H1 (cell line): ENCODE measurements around the gene CLP1. TPM values are rescaled to one million over a fixed set of nuclear protein-coding genes. Genes with fewer than 3 reads are reported as not detected.

Experiments used
- CTCF ChIA-PET: fragments of 300-600 bp; sonication (Branson Sonifier 250); formaldehyde crosslinking; loops from one replicate; lab custom pipeline; 2021; ENCODE audit not compliant: partially characterized antibody; lab: Charles Lee
- POLR2A ChIA-PET: fragments of 300-600 bp; sonication (Branson Sonifier 250); formaldehyde crosslinking; loops from one replicate; lab custom pipeline; 2021; ENCODE audit warnings: inconsistent platforms; ENCODE audit not compliant: partially characterized antibody; lab: Charles Lee
- DNase-seq, 2 experiments: peaks; one replicate each; pipeline versions ENCODE4 v3.0.0 to v3.0.0-alpha.2; 2010 to 2022; ENCODE audit warnings: low spot score in 2 of 2, low read depth in 1 of 2, mixed read lengths in 1 of 2
- FAIRE-seq: peaks from 2 replicates; lab custom pipeline; 2011; peaks lifted over from hg19 to GRCh38; lab: Jason Lieb, UNC
- H2AFZ ChIP-seq: 2 replicates; pipeline ENCODE4 v1.8.1; 2012; ENCODE audit warnings: low read length, inconsistent platforms
- H2AK5ac ChIP-seq: 2 replicates; pipeline ENCODE4 v1.6.1; 2013; ENCODE audit warnings: low read depth, low read length
- H2BK120ac ChIP-seq: replicated peaks from 2 replicates; pipeline ENCODE3; 2013; ENCODE audit warnings: low read depth, low read length, inconsistent platforms
- H2BK12ac ChIP-seq: 2 replicates; pipeline ENCODE4 v1.6.1; 2013; ENCODE audit warnings: low read depth, low read length
- H2BK15ac ChIP-seq: 2 replicates; pipeline ENCODE4 v1.6.1; 2013; ENCODE audit warnings: low read length
- H2BK20ac ChIP-seq: 2 replicates; pipeline ENCODE4 v1.6.1; 2013; ENCODE audit warnings: low read length
- H2BK5ac ChIP-seq: 2 replicates; pipeline ENCODE4 v1.6.1; 2013; ENCODE audit warnings: low read depth, low read length
- H3K14ac ChIP-seq: 2 replicates; pipeline ENCODE4 v1.6.1; 2013; ENCODE audit warnings: inconsistent platforms; ENCODE audit not compliant: insufficient read length
- H3K18ac ChIP-seq: 2 replicates; pipeline ENCODE4 v1.6.1; 2013; ENCODE audit warnings: low read length; ENCODE audit errors: extremely low read depth
- H3K23ac ChIP-seq: 2 replicates; pipeline ENCODE4 v1.6.1; 2013; ENCODE audit warnings: inconsistent platforms; ENCODE audit not compliant: insufficient read length
- H3K23me2 ChIP-seq: 2 replicates; pipeline ENCODE4 v1.6.1; 2013; ENCODE audit warnings: low read depth, low read length
- H3K27ac ChIP-seq: 2 replicates; pipeline ENCODE4 v1.6.1; 2011; ENCODE audit warnings: low read depth, low read length, inconsistent platforms
- H3K27me3 ChIP-seq, 4 experiments: replicated peaks in 1 of 4; 1 replicate in 1 of 4; 2 replicates in 3 of 4; pipeline versions ENCODE4 v1.6.1 to v1.8.1; 2011 to 2013; ENCODE audit warnings: low read length in 3 of 4, mild to moderate bottlenecking in 3 of 4, inconsistent platforms in 2 of 4, mixed read lengths in 2 of 4, moderate library complexity in 1 of 4; ENCODE audit not compliant: control insufficient read depth in 3 of 4, insufficient read depth in 3 of 4; ENCODE audit errors: extremely low read depth in 1 of 4
- H3K36me3 ChIP-seq, 4 experiments: 2 replicates each; pipeline versions ENCODE4 v1.6.1 to v1.8.1; 2011 to 2013; ENCODE audit warnings: mild to moderate bottlenecking in 4 of 4, low read length in 3 of 4, moderate library complexity in 2 of 4, control low read depth in 1 of 4, inconsistent platforms in 1 of 4; ENCODE audit not compliant: insufficient read depth in 4 of 4, control insufficient read depth in 2 of 4
- H3K4ac ChIP-seq: replicated peaks from 2 replicates; pipeline ENCODE3; 2013; ENCODE audit warnings: low read length, low read depth, mixed read lengths, inconsistent platforms; ENCODE audit not compliant: insufficient read length
- H3K4me1 ChIP-seq, 4 experiments: replicated peaks in 1 of 4; 1 replicate in 1 of 4; 2 replicates in 3 of 4; pipeline versions ENCODE4 v1.6.1 to v1.8.1; 2011 to 2013; ENCODE audit warnings: low read length in 3 of 4, inconsistent platforms in 2 of 4, mixed read lengths in 1 of 4; ENCODE audit not compliant: insufficient read depth in 4 of 4, control insufficient read depth in 3 of 4
- H3K4me2 ChIP-seq, 2 experiments: 2 replicates each; pipeline versions ENCODE4 v1.6.1 to v1.8.1; 2011 to 2013; ENCODE audit warnings: low read depth in 2 of 2, low read length in 2 of 2, control low read depth in 1 of 2, inconsistent platforms in 1 of 2, mild to moderate bottlenecking in 1 of 2; ENCODE audit not compliant: insufficient read depth in 1 of 2
- H3K4me3 ChIP-seq, 4 experiments: fragments of 200-600, 300-600 bp in 1 of 4; sonication (generic), shearing (Covaris generic), sonication (Bioruptor Twin) in 1 of 4; 2 replicates each; pipeline versions ENCODE4 v1.5.1 to v1.8.1; 2011 to 2016; ENCODE audit warnings: low read length in 4 of 4, low read depth in 3 of 4, control low read depth in 2 of 4, inconsistent platforms in 2 of 4, mild to moderate bottlenecking in 2 of 4, mixed read lengths in 1 of 4, moderate library complexity in 1 of 4; ENCODE audit not compliant: insufficient read depth in 2 of 4; ENCODE audit errors: extremely low read depth in 1 of 4
- H3K56ac ChIP-seq: replicated peaks from 2 replicates; pipeline ENCODE3; 2013; ENCODE audit warnings: low read depth, mild to moderate bottlenecking, mixed read lengths, low read length, inconsistent platforms; ENCODE audit not compliant: insufficient read length
- H3K79me1 ChIP-seq: 2 replicates; pipeline ENCODE4 v1.6.1; 2013; ENCODE audit warnings: low read depth, low read length, control low read depth
- H3K79me2 ChIP-seq, 2 experiments: 2 replicates each; pipeline versions ENCODE4 v1.6.1 to v1.8.1; 2012 to 2013; ENCODE audit warnings: low read length in 2 of 2, mild to moderate bottlenecking in 2 of 2, inconsistent platforms in 1 of 2; ENCODE audit not compliant: insufficient read depth in 2 of 2, control insufficient read depth in 1 of 2
- H3K9ac ChIP-seq, 4 experiments: replicated peaks in 1 of 4; 1 replicate in 1 of 4; 2 replicates in 3 of 4; pipeline versions ENCODE4 v1.6.1 to v1.8.1; 2011 to 2013; ENCODE audit warnings: low read depth in 3 of 4, low read length in 3 of 4, control low read depth in 2 of 4, mild to moderate bottlenecking in 2 of 4, moderate library complexity in 2 of 4, inconsistent platforms in 1 of 4; ENCODE audit errors: extremely low read depth in 1 of 4
- H3K9me3 ChIP-seq, 2 experiments: 2 replicates each; pipeline versions ENCODE4 v1.6.1 to v1.8.1; 2012 to 2013; ENCODE audit warnings: mild to moderate bottlenecking in 2 of 2, moderate library complexity in 2 of 2, control low read depth in 1 of 2, inconsistent platforms in 1 of 2, low read depth in 1 of 2, low read length in 1 of 2, mixed read lengths in 1 of 2; ENCODE audit not compliant: insufficient read depth in 2 of 2
- H4K20me1 ChIP-seq, 2 experiments: replicated peaks in 1 of 2; 2 replicates each; pipeline versions ENCODE3 to v1.8.1; 2011 to 2013; ENCODE audit warnings: inconsistent platforms in 2 of 2, low read length in 2 of 2, mild to moderate bottlenecking in 1 of 2; ENCODE audit not compliant: insufficient read depth in 2 of 2, control insufficient read depth in 1 of 2
- H4K5ac ChIP-seq: 2 replicates; pipeline ENCODE4 v1.6.1; 2013; ENCODE audit warnings: low read length, low read depth, mixed read lengths, inconsistent platforms; ENCODE audit not compliant: insufficient read length
- H4K8ac ChIP-seq: 2 replicates; pipeline ENCODE4 v1.8.0; 2013; ENCODE audit warnings: mild to moderate bottlenecking, moderate library complexity, low read length, inconsistent platforms; ENCODE audit not compliant: insufficient read depth; ENCODE audit errors: extremely low read depth
- H4K91ac ChIP-seq: replicated peaks from 2 replicates; pipeline ENCODE3; 2013; ENCODE audit warnings: low read length, mixed read lengths, inconsistent platforms; ENCODE audit not compliant: insufficient read length
- ASH2L ChIP-seq: fragments of 200-600, 300-600 bp; sonication (generic); IDR thresholded peaks from one replicate; pipeline ENCODE4 v1.7.1; 2017; ENCODE audit warnings: low read length
- ATF3 ChIP-seq: IDR thresholded peaks from 2 replicates; pipeline ENCODE4 v1.6.1; 2011; ENCODE audit warnings: low read depth, mild to moderate bottlenecking, low read length; ENCODE audit not compliant: insufficient read depth
- NANOG ChIP-seq: IDR thresholded peaks from 2 replicates; pipeline ENCODE4 v1.6.1; 2011; ENCODE audit warnings: low read length, low read depth, mild to moderate bottlenecking, inconsistent platforms; ENCODE audit not compliant: insufficient read depth, poor library complexity, severe bottlenecking
- RNF2 ChIP-seq: fragments of 200-900, 300-1000 bp; sonication (generic); IDR thresholded peaks from 2 replicates; pipeline ENCODE4 v1.7.1; 2016; ENCODE audit warnings: borderline replicate concordance, low read depth, mild to moderate bottlenecking, antibody characterized with exemption, low read length; ENCODE audit not compliant: poor library complexity, severe bottlenecking; ENCODE audit errors: missing control alignments
- SIN3A ChIP-seq, 2 experiments: IDR thresholded peaks in 1 of 2; conservative IDR thresholded peaks in 1 of 2; 2 replicates each; pipeline ENCODE4 v1.6.1; 2011 to 2012; ENCODE audit warnings: low read length in 2 of 2, improper control_type of control experiment in 1 of 2, low read depth in 1 of 2, mild to moderate bottlenecking in 1 of 2
- WGBS, 2 experiments: shearing (Covaris generic) in 1 of 2; methylation state at CpG; one replicate each; pipeline versions ENCODE4 v1.1.6 to v1.1.7; 2013 to 2015; ENCODE audit warnings: low lambda C conversion rate in 2 of 2, mixed read lengths in 2 of 2, inconsistent platforms in 1 of 2, low coverage in 1 of 2, missing lambda C conversion rate in 1 of 2; ENCODE audit not compliant: insufficient replicate concordance in 2 of 2, insufficient coverage in 1 of 2, insufficient read length in 1 of 2; ENCODE audit errors: extremely low coverage in 1 of 2, missing lambda C conversion rate in 1 of 2; 5-methylcytosine and 5-hydroxymethylcytosine counted together
- polyA plus RNA-seq, 7 experiments: library from polyadenylated mRNA; depleted of rRNA in 3 of 7; stranded (reverse) in 5 of 7; unstranded in 2 of 7; fragments of >200 nt in 5 of 7; fragments of 200-250 nt in 2 of 7; gene quantifications; 1 replicate in 5 of 7; 2 replicates in 1 of 7; 4 replicates in 1 of 7; pipeline versions ENCODE4 v1.2.1 to v1.2.3, GENCODE V29; 2011 to 2013; ENCODE audit warnings: missing spikeins in 2 of 7, mixed read lengths in 2 of 7
- total RNA-seq: library from RNA; stranded (reverse); fragmentation: NEBNext Ultra II Directional; extraction: Animal tissue kit (Norgen Biotek cat#: 25700); gene quantifications from 2 replicates; pipeline ENCODE4 v1.2.1, GENCODE V29; 2021

CLP1 gene
- total and polyA plus RNA-seq, 2 of the 8 experiments (the other 6 are each of a cell fraction or from before 2014, with no cell fraction given): 29.4 to 29.9 TPM

GRCh38 chr11:57644748-57645688 is 12.5 kb upstream of the CLP1 start:
- peak; percentile 83 for FAIRE-seq
- Histone ChIP-seq H2AFZ (no peak overlapping the region), H2AK5ac (no peak overlapping the region), H3K4me3 (no peak overlapping the region; a peak in 1 of 8 replicates), H2BK20ac (no peak overlapping the region), H3K27ac (no peak overlapping the region), H2BK12ac (no peak overlapping the region), H4K8ac (no peak overlapping the region), H3K36me3 (peaks cover 9 to 25% (median 13%) of the 10 kb centered on the region in 4 experiments; a peak in 6 of 8 replicates), H4K20me1 (peaks cover 29 to 46% of the 10 kb centered on the region in 2 experiments), H3K79me2 (peaks cover 0 to 24% of the 10 kb centered on the region in 2 experiments; a peak in 2 of 4 replicates), H3K23me2 (peaks cover 32% of the 10 kb centered on the region), H2BK5ac (no peak overlapping the region), H3K4ac (no peak overlapping the region), H3K14ac (no peak overlapping the region), H3K4me1 (peaks cover 34 to 65% (median 44%) of the 10 kb centered on the region in 4 experiments), H3K9ac (no peak overlapping the region), H3K18ac (no peak overlapping the region), H2BK15ac (no peak overlapping the region), H4K91ac (no peak overlapping the region), H3K79me1 (peaks cover 7% of the 10 kb centered on the region; the same call in 1 of the 2 replicates), H3K9me3 (no peaks in the 10 kb centered on the region), H3K56ac (no peak overlapping the region), H3K27me3 (no peaks in the 10 kb centered on the region), H3K23ac (no peak overlapping the region), H2BK120ac (no peak overlapping the region), H3K4me2 (peak overlapping the region; percentile 1 to 92; a peak in 3 of 4 replicates), H4K5ac (no peak overlapping the region)
- DNase-seq: peak in 1 of 2 experiments; percentile 93
- WGBS, 2 experiments: 27% methylated on average over 17 of the region's 17 CpGs; no CpG with 5 or more reads in 1 of the 2 experiments
- CTCF ChIA-PET: interaction anchor here (0.6 to 14.3 kb wide), 45 partner anchors 8 to 307 kb away, joined by 3 to 357 read pairs (median 5); partner anchors contain the start of genes P2RX3, SERPING1, SMTNL1 and TIMM10
- POLR2A ChIA-PET: interaction anchor here (0.6 to 29.6 kb wide), 33 partner anchors 4 to 297 kb away, joined by 3 to 1546 read pairs (median 6); partner anchors contain the start of genes CLP1, SERPING1, SLC43A1 and SMTNL1
- TF ChIP-seq SIN3A (conservative IDR thresholded peaks at IDR 0.05 in 1 of 2, IDR thresholded peaks at IDR 0.05 in 1 of 2; ENCODE audit: low read depth in 1 of 2, low read length in 2 of 2): 0 out of 4 replicates have a peak, but pooled peaks have one; percentile 50 to 51
- peak; percentile 15 for TF ChIP-seq ASH2L
- TF ChIP-seq RNF2: no peak
- TF ChIP-seq ATF3: no peak
- TF ChIP-seq NANOG: peak; percentile 11
